Fibroblast of lung (primary cell): Measurements from ENCODE around the gene KRT20.

Experiments used
- EZH2 ChIP-seq: IDR thresholded peaks from 2 replicates; pipeline ENCODE4 v1.5.1; 2012; ENCODE audit warnings: low read length, control low read depth, mild to moderate bottlenecking; ENCODE audit errors: missing control alignments
- TF ChIP-seq, protein P1 (sequence below), 2 donors: IDR thresholded peaks in 1 of 2; conservative IDR thresholded peaks in 1 of 2; 1 replicate in 1 of 2; 2 replicates in 1 of 2; pipeline ENCODE4 v1.5.1; 2011 to 2012; ENCODE audit warnings: low read length in 2 of 2, control low read depth in 1 of 2, inconsistent platforms in 1 of 2, low read depth in 1 of 2, mild to moderate bottlenecking in 1 of 2

GRCh38 chr17:40852364-40852763 lies 32.7 kb downstream of the KRT20 start:
- TF ChIP-seq, protein P1, sequence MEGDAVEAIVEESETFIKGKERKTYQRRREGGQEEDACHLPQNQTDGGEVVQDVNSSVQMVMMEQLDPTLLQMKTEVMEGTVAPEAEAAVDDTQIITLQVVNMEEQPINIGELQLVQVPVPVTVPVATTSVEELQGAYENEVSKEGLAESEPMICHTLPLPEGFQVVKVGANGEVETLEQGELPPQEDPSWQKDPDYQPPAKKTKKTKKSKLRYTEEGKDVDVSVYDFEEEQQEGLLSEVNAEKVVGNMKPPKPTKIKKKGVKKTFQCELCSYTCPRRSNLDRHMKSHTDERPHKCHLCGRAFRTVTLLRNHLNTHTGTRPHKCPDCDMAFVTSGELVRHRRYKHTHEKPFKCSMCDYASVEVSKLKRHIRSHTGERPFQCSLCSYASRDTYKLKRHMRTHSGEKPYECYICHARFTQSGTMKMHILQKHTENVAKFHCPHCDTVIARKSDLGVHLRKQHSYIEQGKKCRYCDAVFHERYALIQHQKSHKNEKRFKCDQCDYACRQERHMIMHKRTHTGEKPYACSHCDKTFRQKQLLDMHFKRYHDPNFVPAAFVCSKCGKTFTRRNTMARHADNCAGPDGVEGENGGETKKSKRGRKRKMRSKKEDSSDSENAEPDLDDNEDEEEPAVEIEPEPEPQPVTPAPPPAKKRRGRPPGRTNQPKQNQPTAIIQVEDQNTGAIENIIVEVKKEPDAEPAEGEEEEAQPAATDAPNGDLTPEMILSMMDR (conservative IDR thresholded peaks at IDR 0.05 in 1 of 2, IDR thresholded peaks at IDR 0.05 in 1 of 2; ENCODE audit: low read depth in 1 of 2, low read length in 2 of 2) = no peak
- TF ChIP-seq EZH2 = no peak
